HL-60 (cell line): ENCODE results near the gene CLCA1.

Experiments used
- POLR2AphosphoS5 ChIP-seq: IDR thresholded peaks from 2 replicates; pipeline ENCODE4 v1.6.1; 2012; ENCODE audit warnings: low read depth
- REST ChIP-seq: IDR thresholded peaks from 2 replicates; pipeline ENCODE4 v1.6.1; 2012; ENCODE audit warnings: low read depth; ENCODE audit not compliant: insufficient replicate concordance
- SPI1 ChIP-seq: IDR thresholded peaks from 2 replicates; pipeline ENCODE4 v1.6.1; 2012; ENCODE audit warnings: low read depth, mild to moderate bottlenecking, borderline replicate concordance
- TF ChIP-seq, protein P1 (sequence below): IDR thresholded peaks from one replicate; pipeline ENCODE4 v1.5.1; 2011; ENCODE audit warnings: low read length, control low read depth, inconsistent platforms; ENCODE audit not compliant: insufficient read depth

- TF ChIP-seq POLR2AphosphoS5 (no peak), SPI1 (no peak), REST (no peak)
- TF ChIP-seq, protein P1, sequence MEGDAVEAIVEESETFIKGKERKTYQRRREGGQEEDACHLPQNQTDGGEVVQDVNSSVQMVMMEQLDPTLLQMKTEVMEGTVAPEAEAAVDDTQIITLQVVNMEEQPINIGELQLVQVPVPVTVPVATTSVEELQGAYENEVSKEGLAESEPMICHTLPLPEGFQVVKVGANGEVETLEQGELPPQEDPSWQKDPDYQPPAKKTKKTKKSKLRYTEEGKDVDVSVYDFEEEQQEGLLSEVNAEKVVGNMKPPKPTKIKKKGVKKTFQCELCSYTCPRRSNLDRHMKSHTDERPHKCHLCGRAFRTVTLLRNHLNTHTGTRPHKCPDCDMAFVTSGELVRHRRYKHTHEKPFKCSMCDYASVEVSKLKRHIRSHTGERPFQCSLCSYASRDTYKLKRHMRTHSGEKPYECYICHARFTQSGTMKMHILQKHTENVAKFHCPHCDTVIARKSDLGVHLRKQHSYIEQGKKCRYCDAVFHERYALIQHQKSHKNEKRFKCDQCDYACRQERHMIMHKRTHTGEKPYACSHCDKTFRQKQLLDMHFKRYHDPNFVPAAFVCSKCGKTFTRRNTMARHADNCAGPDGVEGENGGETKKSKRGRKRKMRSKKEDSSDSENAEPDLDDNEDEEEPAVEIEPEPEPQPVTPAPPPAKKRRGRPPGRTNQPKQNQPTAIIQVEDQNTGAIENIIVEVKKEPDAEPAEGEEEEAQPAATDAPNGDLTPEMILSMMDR: no peak
Observed at GRCh38 chr1:86449103-86449502, 19.6 kb upstream of the CLCA1 start.
